H9 (cell line): ENCODE measurements around the gene EIF1AD. TPM values are rescaled to one million over a fixed set of nuclear protein-coding genes. Genes with fewer than 3 reads are reported as not detected.

Experiments
- DNase-seq: peaks from one replicate; pipeline ENCODE4 v3.0.0-alpha.2; 2017
- H2AFZ ChIP-seq: one replicate; pipeline ENCODE4 v1.6.1; 2013; ENCODE audit warnings: mild to moderate bottlenecking, low read length, control low read depth, moderate library complexity
- H2AK5ac ChIP-seq: 2 replicates; pipeline ENCODE4 v1.6.1; 2013; ENCODE audit warnings: low read length, control low read depth, mixed read lengths; ENCODE audit not compliant: insufficient read length
- H2BK120ac ChIP-seq: one replicate; pipeline ENCODE4 v1.6.1; 2013; ENCODE audit warnings: low read depth, mild to moderate bottlenecking, low read length, control low read depth, inconsistent platforms; ENCODE audit not compliant: poor library complexity, severe bottlenecking
- H2BK12ac ChIP-seq: 2 replicates; pipeline ENCODE4 v1.6.1; 2013; ENCODE audit warnings: low read length, control low read depth, mixed read lengths, low read depth; ENCODE audit not compliant: insufficient read length
- H2BK15ac ChIP-seq: 2 replicates; pipeline ENCODE4 v1.6.1; 2013; ENCODE audit warnings: low read depth, low read length, control low read depth
- H2BK20ac ChIP-seq: one replicate; pipeline ENCODE4 v1.6.1; 2013; ENCODE audit warnings: low read depth, mild to moderate bottlenecking, low read length, control low read depth, inconsistent platforms; ENCODE audit not compliant: poor library complexity, severe bottlenecking
- H2BK5ac ChIP-seq: 2 replicates; pipeline ENCODE4 v1.6.1; 2013; ENCODE audit warnings: low read length, control low read depth, mixed read lengths; ENCODE audit not compliant: insufficient read length
- H3K14ac ChIP-seq: 2 replicates; pipeline ENCODE4 v1.6.1; 2013; ENCODE audit warnings: low read length, control low read depth; ENCODE audit not compliant: insufficient read depth
- H3K18ac ChIP-seq: 2 replicates; pipeline ENCODE4 v1.6.1; 2013; ENCODE audit warnings: low read depth, mild to moderate bottlenecking, mixed read lengths, low read length, control low read depth; ENCODE audit not compliant: insufficient read length
- H3K23ac ChIP-seq: 2 replicates; pipeline ENCODE4 v1.6.1; 2013; ENCODE audit warnings: low read length, control low read depth, mixed read lengths, low read depth; ENCODE audit not compliant: insufficient read length
- H3K23me2 ChIP-seq: 2 replicates; pipeline ENCODE4 v1.6.1; 2013; ENCODE audit warnings: low read depth, mild to moderate bottlenecking, mixed read lengths, low read length, control low read depth; ENCODE audit not compliant: insufficient read length, poor library complexity, severe bottlenecking
- H3K27ac ChIP-seq: 2 replicates; pipeline ENCODE4 v1.5.1; 2013; ENCODE audit warnings: low read length, control low read depth, mixed read lengths, low read depth; ENCODE audit not compliant: insufficient read length
- H3K27me3 ChIP-seq: 2 replicates; pipeline ENCODE4 v1.6.1; 2013; ENCODE audit warnings: low read length, control low read depth, inconsistent platforms; ENCODE audit not compliant: insufficient read depth
- H3K4ac ChIP-seq: 2 replicates; pipeline ENCODE4 v1.6.1; 2013; ENCODE audit warnings: low read depth, mild to moderate bottlenecking, control low read depth, inconsistent platforms, low read length, moderate library complexity
- H3K4me1 ChIP-seq: 2 replicates; pipeline ENCODE4 v1.6.1; 2013; ENCODE audit warnings: low read length, control low read depth, inconsistent platforms; ENCODE audit not compliant: insufficient read depth
- H3K4me2 ChIP-seq: 2 replicates; pipeline ENCODE4 v1.6.1; 2013; ENCODE audit warnings: low read length, control low read depth, mixed read lengths; ENCODE audit not compliant: insufficient read length, insufficient read depth
- H3K56ac ChIP-seq: 2 replicates; pipeline ENCODE4 v1.6.1; 2013; ENCODE audit warnings: low read depth, mild to moderate bottlenecking, mixed read lengths, low read length, control low read depth; ENCODE audit not compliant: insufficient read length
- H3K79me1 ChIP-seq: 2 replicates; pipeline ENCODE4 v1.6.1; 2013; ENCODE audit warnings: low read depth, mild to moderate bottlenecking, moderate library complexity, low read length, control low read depth, inconsistent platforms; ENCODE audit not compliant: insufficient read depth, poor library complexity, severe bottlenecking
- H3K79me2 ChIP-seq: 2 replicates; pipeline ENCODE4 v1.6.1; 2013; ENCODE audit warnings: low read length, control low read depth, inconsistent platforms; ENCODE audit not compliant: insufficient read depth
- H3K9ac ChIP-seq: 2 replicates; pipeline ENCODE4 v1.6.1; 2013; ENCODE audit warnings: low read length, control low read depth, mixed read lengths; ENCODE audit not compliant: insufficient read length; ENCODE audit errors: extremely low read depth
- H3K9me3 ChIP-seq: one replicate; pipeline ENCODE4 v1.6.1; 2013; ENCODE audit warnings: low read depth, low read length, inconsistent platforms; ENCODE audit not compliant: control insufficient read depth
- H3T11ph ChIP-seq: one replicate; pipeline ENCODE4 v1.6.1; 2013; ENCODE audit warnings: mild to moderate bottlenecking, low read length, control low read depth, inconsistent platforms
- H4K20me1 ChIP-seq: one replicate; pipeline ENCODE4 v1.6.1; 2013; ENCODE audit not compliant: control insufficient read depth, insufficient read length, insufficient read depth
- H4K5ac ChIP-seq: 2 replicates; pipeline ENCODE4 v1.6.1; 2013; ENCODE audit warnings: low read depth, mild to moderate bottlenecking, mixed read lengths, low read length, control low read depth; ENCODE audit not compliant: insufficient read length
- H4K8ac ChIP-seq: replicated peaks from 2 replicates; pipeline ENCODE4 v1.6.1; 2013; ENCODE audit warnings: low read length, control low read depth, mixed read lengths, low read depth; ENCODE audit not compliant: insufficient read length
- H4K91ac ChIP-seq: 2 replicates; pipeline ENCODE4 v1.6.1; 2013; ENCODE audit warnings: low read depth, mild to moderate bottlenecking, moderate library complexity, mixed read lengths, low read length, control low read depth; ENCODE audit not compliant: insufficient read length
- H3K27ac Mint-ChIP-seq, 3 experiments: 2 replicates in 2 of 3; 3 replicates in 1 of 3; pipeline ENCODE4 v1.8.0; 2020 to 2021; ENCODE audit warnings: mixed read lengths in 3 of 3, mild to moderate bottlenecking in 1 of 3, moderate library complexity in 1 of 3
- H3K27me3 Mint-ChIP-seq: 2 replicates; pipeline ENCODE4 v1.8.0; 2021; ENCODE audit warnings: low read depth, mild to moderate bottlenecking, moderate library complexity, mixed read lengths
- H3K36me3 Mint-ChIP-seq, 3 experiments: 2 replicates in 2 of 3; 3 replicates in 1 of 3; pipeline ENCODE4 v1.8.0; 2020 to 2021; ENCODE audit warnings: low read depth in 3 of 3, mixed read lengths in 3 of 3; ENCODE audit not compliant: insufficient read depth in 1 of 3
- H3K4me1 Mint-ChIP-seq, 2 experiments: 2 replicates each; pipeline ENCODE4 v1.8.0; 2020; ENCODE audit warnings: mixed read lengths in 2 of 2
- H3K4me3 Mint-ChIP-seq, 2 experiments: 2 replicates in 1 of 2; 3 replicates in 1 of 2; pipeline ENCODE4 v1.8.0; 2020 to 2021; ENCODE audit warnings: mild to moderate bottlenecking in 2 of 2, mixed read lengths in 2 of 2, moderate library complexity in 1 of 2
- H3K9me3 Mint-ChIP-seq, 2 experiments: 2 replicates in 1 of 2; 3 replicates in 1 of 2; pipeline ENCODE4 v1.8.0; 2020; ENCODE audit warnings: mild to moderate bottlenecking in 2 of 2, mixed read lengths in 2 of 2, moderate library complexity in 1 of 2
- WGBS: extraction: QIAGEN DNeasy Blood & Tissue Kit; methylation state at CpG from one replicate; pipeline ENCODE4 v1.1.7; 2013; ENCODE audit warnings: missing lambda C conversion rate, low lambda C conversion rate, mixed read lengths; ENCODE audit not compliant: insufficient read length; ENCODE audit errors: extremely low coverage; 5-methylcytosine and 5-hydroxymethylcytosine counted together
- total RNA-seq: library from RNA; stranded (reverse); gene quantifications from 2 replicates; pipeline ENCODE4 v1.2.1, GENCODE V29; 2021
- TF ChIP-seq, protein P1 (sequence below): fragments of 200-600 bp; sonication (generic); conservative IDR thresholded peaks from 3 replicates; pipeline ENCODE4 v1.8.0; 2021; ENCODE audit warnings: antibody characterized with exemption, mild to moderate bottlenecking

The EIF1AD gene
- total RNA-seq, 1 experiment from 2014 or later, result 46.7 TPM

GRCh38 chr11:65983589-65983987 is 18.4 kb downstream of the EIF1AD start:
- H3K4ac ChIP-seq, result no peak overlapping the region; the same call in 1 of the 2 replicates
- no peaks in the 10 kb centered on the region for H3K79me2 ChIP-seq
- H2AK5ac ChIP-seq, result no peak overlapping the region
- H3K27me3 ChIP-seq, result no peaks in the 10 kb centered on the region
- H2AFZ ChIP-seq, result no peak overlapping the region
- Mint-ChIP-seq H3K4me3 (no peak overlapping the region), H3K27ac (no peak overlapping the region), H3K36me3 (peaks cover 7 to 15% (median 8%) of the 10 kb centered on the region in 3 experiments; a peak in 5 of 7 replicates), H3K27me3 (no peaks in the 10 kb centered on the region; the same call in none of the 2 replicates), H3K9me3 (no peaks in the 10 kb centered on the region), H3K4me1 (no peaks in the 10 kb centered on the region)
- no peaks in the 10 kb centered on the region for H3K23me2 ChIP-seq
- no peak overlapping the region for H4K5ac ChIP-seq
- no peak overlapping the region for H3K23ac ChIP-seq
- no peak overlapping the region for H3K18ac ChIP-seq
- DNase-seq, result no peak
- H2BK20ac ChIP-seq, result no peak overlapping the region
- no peaks in the 10 kb centered on the region for H4K20me1 ChIP-seq
- H4K8ac ChIP-seq, result no peak overlapping the region
- H4K91ac ChIP-seq, result no peak overlapping the region
- TF ChIP-seq, protein P1, sequence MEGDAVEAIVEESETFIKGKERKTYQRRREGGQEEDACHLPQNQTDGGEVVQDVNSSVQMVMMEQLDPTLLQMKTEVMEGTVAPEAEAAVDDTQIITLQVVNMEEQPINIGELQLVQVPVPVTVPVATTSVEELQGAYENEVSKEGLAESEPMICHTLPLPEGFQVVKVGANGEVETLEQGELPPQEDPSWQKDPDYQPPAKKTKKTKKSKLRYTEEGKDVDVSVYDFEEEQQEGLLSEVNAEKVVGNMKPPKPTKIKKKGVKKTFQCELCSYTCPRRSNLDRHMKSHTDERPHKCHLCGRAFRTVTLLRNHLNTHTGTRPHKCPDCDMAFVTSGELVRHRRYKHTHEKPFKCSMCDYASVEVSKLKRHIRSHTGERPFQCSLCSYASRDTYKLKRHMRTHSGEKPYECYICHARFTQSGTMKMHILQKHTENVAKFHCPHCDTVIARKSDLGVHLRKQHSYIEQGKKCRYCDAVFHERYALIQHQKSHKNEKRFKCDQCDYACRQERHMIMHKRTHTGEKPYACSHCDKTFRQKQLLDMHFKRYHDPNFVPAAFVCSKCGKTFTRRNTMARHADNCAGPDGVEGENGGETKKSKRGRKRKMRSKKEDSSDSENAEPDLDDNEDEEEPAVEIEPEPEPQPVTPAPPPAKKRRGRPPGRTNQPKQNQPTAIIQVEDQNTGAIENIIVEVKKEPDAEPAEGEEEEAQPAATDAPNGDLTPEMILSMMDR, result no peak
- H3K4me2 ChIP-seq, result no peak overlapping the region
- no CpG with 5 or more reads among the region's 5 CpGs for WGBS
- no peak overlapping the region for H3K9ac ChIP-seq
- no peak overlapping the region for H2BK5ac ChIP-seq
- no peak overlapping the region for H3T11ph ChIP-seq
- H2BK120ac ChIP-seq, result no peak overlapping the region
- H3K4me1 ChIP-seq, result no peaks in the 10 kb centered on the region
- H3K14ac ChIP-seq, result no peak overlapping the region
- H3K56ac ChIP-seq, result no peak overlapping the region
- H3K9me3 ChIP-seq, result no peaks in the 10 kb centered on the region
- no peak overlapping the region for H3K27ac ChIP-seq
- no peaks in the 10 kb centered on the region for H3K79me1 ChIP-seq
- no peak overlapping the region for H2BK12ac ChIP-seq
- H2BK15ac ChIP-seq, result no peak overlapping the region
